HG02884 (cell line): ENCODE data around the gene ACVR2A.

Source experiments
- ATAC-seq: cut with Tn5 transposase; IDR thresholded peaks from one replicate; pipeline ENCODE4 v1.9.1; 2021; ENCODE audit warnings: mild to moderate bottlenecking, moderate library complexity; ENCODE audit not compliant: unreplicated experiment

Gene ACVR2A

DNA sequence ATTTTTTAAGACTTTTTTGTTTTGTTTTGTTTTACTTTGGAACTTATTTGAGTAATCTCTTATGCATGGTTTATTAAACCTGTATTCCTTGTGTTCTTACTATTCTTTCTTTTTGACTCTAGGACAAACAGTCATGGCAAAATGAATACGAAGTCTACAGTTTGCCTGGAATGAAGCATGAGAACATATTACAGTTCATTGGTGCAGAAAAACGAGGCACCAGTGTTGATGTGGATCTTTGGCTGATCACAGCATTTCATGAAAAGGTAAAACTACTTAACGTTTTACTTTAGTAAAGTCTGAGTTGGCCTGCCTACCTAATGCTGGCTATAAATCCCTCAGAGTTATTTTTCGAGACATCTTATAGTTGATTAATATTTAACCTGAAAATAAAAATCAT is 72.3 kb downstream of the ACVR2A start:
- ATAC-seq: no peak

- ATAC-seq: no peak
Observed at GRCh38 chr2:147923846-147924245, 79.0 kb downstream of the ACVR2A start.

DNA sequence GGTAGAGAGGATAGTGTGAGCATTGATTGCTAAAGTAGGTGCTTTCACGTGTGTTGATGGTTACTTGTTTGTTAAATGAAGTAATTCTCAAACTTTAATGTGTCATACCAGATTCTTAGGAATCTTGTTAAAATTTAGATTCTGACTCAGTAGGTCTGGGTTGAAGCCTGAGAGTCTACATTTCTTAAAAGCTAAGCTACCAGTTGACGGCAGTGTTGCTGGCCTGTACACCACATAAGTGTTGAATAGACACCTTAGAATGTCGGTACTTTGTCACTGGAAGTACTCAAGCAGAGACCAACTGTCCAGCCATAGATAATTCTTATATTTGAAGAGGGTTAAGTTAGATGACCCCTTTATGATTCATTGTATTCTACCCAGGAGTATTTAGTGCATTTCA is 79.8 kb downstream of the ACVR2A start:
- ATAC-seq: no peak

GRCh38 chr2:147925886-147926285 is 81.1 kb downstream of the ACVR2A start:
- ATAC-seq: no peak

GRCh38 chr2:147927053-147927588 is 82.3 kb downstream of the ACVR2A start:
- ATAC-seq: no peak

GRCh38 chr2:147933931-147934330 is 89.1 kb downstream of the ACVR2A start:
- ATAC-seq: no peak

GRCh38 chr2:147934881-147935620 is 90.2 kb downstream of the ACVR2A start:
- no peak for ATAC-seq

- ATAC-seq: peak; percentile 63
Observed at GRCh38 chr2:147937744-147938349, 93.0 kb downstream of the ACVR2A start.

- no peak for ATAC-seq
Observed at GRCh38 chr2:147939313-147939712, 94.5 kb downstream of the ACVR2A start.

DNA sequence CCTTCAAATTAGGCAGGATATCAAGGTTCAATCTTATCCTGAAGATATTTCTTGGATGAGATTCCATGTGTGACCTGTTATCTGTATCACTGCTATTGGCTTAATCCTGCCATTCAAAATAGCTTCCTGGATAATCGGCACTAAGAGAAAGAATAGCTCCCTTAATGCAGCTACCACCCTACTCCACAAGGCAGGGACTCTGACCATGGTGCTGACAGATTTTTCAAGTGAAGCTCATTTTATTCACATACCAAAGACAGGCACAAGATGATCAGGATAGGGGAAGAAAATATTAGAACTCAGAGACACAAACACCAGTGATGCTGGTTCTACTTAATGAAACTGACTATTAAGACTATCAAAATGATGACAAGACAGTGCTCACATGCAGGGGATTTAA is 100.8 kb downstream of the ACVR2A start:
- no peak for ATAC-seq

DNA sequence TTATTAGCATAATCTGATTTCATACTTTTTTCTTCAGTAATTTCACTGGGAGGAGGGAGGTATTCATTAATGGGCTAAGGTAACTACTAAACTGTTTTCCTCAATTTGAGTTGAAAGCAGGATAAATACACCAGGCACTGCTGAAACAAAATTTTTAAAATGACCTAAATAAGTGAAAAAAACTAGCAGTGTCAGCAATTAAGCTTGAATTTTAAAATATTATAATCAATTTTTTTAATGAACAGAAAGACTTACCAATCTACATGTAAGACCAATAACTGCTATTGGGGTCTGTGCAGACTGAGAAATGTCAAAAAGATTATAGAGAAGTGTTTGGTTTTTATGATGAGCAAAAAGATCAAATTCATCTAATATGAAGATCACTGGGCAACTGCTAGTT is 107.3 kb downstream of the ACVR2A start:
- no peak for ATAC-seq

DNA sequence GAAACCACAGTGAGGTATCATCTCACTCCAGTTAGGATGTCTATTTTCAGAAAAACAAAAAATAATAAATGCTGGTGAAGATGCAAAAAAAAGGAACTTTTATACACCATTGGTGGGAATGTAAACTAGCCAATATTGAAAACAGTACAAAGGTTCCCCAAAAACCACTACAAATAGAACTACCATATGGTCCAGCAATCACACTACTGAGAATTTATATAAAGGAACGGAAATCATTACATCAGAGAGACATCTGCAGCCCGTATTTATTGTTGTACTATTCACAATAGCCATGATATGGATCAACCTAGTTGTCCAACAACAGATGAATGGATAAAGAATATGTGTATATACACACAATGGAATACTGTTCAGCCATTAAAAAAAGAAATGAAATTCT is 123.7 kb downstream of the ACVR2A start:
- ATAC-seq: no peak

DNA sequence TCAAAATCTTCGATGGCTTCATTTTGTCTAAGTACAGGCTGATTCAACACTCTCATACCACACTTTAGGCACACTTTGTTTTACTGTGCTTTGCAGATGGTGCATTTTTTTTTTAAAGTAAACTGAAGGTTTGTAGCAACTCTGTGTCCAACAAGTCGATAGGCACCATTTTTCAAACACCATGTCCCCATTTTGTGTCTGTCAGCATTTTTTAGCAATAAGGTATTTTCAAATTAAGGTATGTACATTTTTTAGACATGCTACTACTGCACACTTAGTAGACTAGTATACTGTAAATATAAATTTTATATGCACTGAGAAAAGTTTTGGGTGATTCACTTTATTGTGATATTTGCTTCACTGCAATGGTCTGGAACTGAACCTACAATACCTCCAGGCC is 131.3 kb downstream of the ACVR2A start:
- no peak for ATAC-seq

- no peak for ATAC-seq
Observed at GRCh38 chr2:147977679-147978078, 132.8 kb downstream of the ACVR2A start.
